HCT116 (cell line): ENCODE data around the gene FAM234B.

Source experiments
- ATF3 ChIP-seq: IDR thresholded peaks from 2 replicates; pipeline ENCODE4 v1.6.1; 2012
- CEBPB ChIP-seq: IDR thresholded peaks from 2 replicates; pipeline ENCODE4 v1.6.1; 2012; ENCODE audit warnings: low read depth
- CTCF ChIP-seq, 3 experiments: fragments of 200-600 bp in 1 of 3; sonication (generic) in 1 of 3; IDR thresholded peaks in 2 of 3; conservative IDR thresholded peaks in 1 of 3; 2 replicates each; pipeline ENCODE4 v1.5.1; 2012 to 2017; ENCODE audit warnings: low read depth in 2 of 3, low read length in 2 of 3, antibody characterized with exemption in 1 of 3, borderline replicate concordance in 1 of 3, control low read depth in 1 of 3, mild to moderate bottlenecking in 1 of 3, mixed read lengths in 1 of 3, mixed run types in 1 of 3, moderate library complexity in 1 of 3; ENCODE audit not compliant: insufficient read depth in 1 of 3
- EZH2 ChIP-seq: fragments of 200-600 bp; sonication (generic); IDR thresholded peaks from 2 replicates; pipeline ENCODE4 v1.6.1; 2017; ENCODE audit warnings: antibody characterized with exemption, mixed run types
- EZH2phosphoT487 ChIP-seq: fragments of 200-600 bp; IDR thresholded peaks from 2 replicates; pipeline ENCODE4 v1.6.1; 2018; ENCODE audit warnings: antibody characterized with exemption, borderline replicate concordance
- JUND ChIP-seq: IDR thresholded peaks from 2 replicates; pipeline ENCODE4 v1.6.1; 2012
- MAX ChIP-seq: IDR thresholded peaks from 2 replicates; pipeline ENCODE4 v1.6.1; 2012
- POLR2A ChIP-seq: IDR thresholded peaks from 2 replicates; pipeline ENCODE4 v1.7.0; 2011; ENCODE audit warnings: borderline replicate concordance; ENCODE audit not compliant: insufficient read depth, insufficient read length; ENCODE audit errors: extremely low read depth
- POLR2AphosphoS5 ChIP-seq: IDR thresholded peaks from 2 replicates; pipeline ENCODE4 v1.6.1; 2011; ENCODE audit warnings: mild to moderate bottlenecking, low read depth, low read length, moderate library complexity
- SIN3A ChIP-seq: IDR thresholded peaks from 2 replicates; pipeline ENCODE4 v1.6.1; 2012; ENCODE audit warnings: low read depth
- TCF7L2 ChIP-seq: IDR thresholded peaks from 2 replicates; pipeline ENCODE4 v1.7.0; 2011; ENCODE audit warnings: borderline replicate concordance, inconsistent platforms; ENCODE audit not compliant: insufficient read depth, insufficient read length; ENCODE audit errors: extremely low read depth
- YY1 ChIP-seq: IDR thresholded peaks from 2 replicates; pipeline ENCODE4 v1.6.1; 2011; ENCODE audit warnings: low read length, low read depth, moderate library complexity, mild to moderate bottlenecking; ENCODE audit not compliant: insufficient replicate concordance; ENCODE audit errors: extremely low read depth

GRCh38 chr12:13001775-13002040, 42.5 kb upstream of the FAM234B start:
- TF ChIP-seq CTCF (IDR thresholded peaks at IDR 0.05 in 2 of 3, conservative IDR thresholded peaks at IDR 0.05 in 1 of 3; ENCODE audit: borderline replicate concordance in 1 of 3, insufficient read depth in 1 of 3, low read depth in 2 of 3, low read length in 2 of 3) (no peak), EZH2 (no peak), EZH2phosphoT487 (no peak), JUND (no peak), SIN3A (no peak), POLR2AphosphoS5 (no peak), TCF7L2 (no peak), POLR2A (no peak), ATF3 (no peak), CEBPB (no peak), MAX (no peak), YY1 (no peak)
